RWPE1 (cell line): Measurements from ENCODE around the gene ACO2.
"Not testable (repeated sequence)": the region's sequence is repeated elsewhere in the genome, so short reads cannot be mapped to it uniquely, and the experiment has no call there.

Source experiments
- CTCF ChIA-PET: fragments of 350-600 bp; sonication (Branson Sonifier 250); formaldehyde crosslinking; extraction: SDS; loops from one replicate; lab custom pipeline; 2021; lab: Yijun Ruan, JAX
- POLR2A ChIA-PET: fragments of 400-600 bp; formaldehyde crosslinking; extraction: SDS; loops from one replicate; lab custom pipeline; 2020; ENCODE audit warnings: antibody characterized with exemption; ENCODE audit not compliant: low non-redundant PET; lab: Yijun Ruan, JAX
- DNase-seq: peaks from one replicate; pipeline ENCODE4 v3.0.0; 2012; ENCODE audit warnings: low spot score
- H3K27ac ChIP-seq: fragments of 450-650 bp; 2 replicates; pipeline ENCODE4 v1.5.1; 2017
- CTCF ChIP-seq: fragments of 450-650 bp; conservative IDR thresholded peaks from 2 replicates; pipeline ENCODE4 v1.5.1; 2017; ENCODE audit warnings: low read depth, mild to moderate bottlenecking

The ACO2 gene

DNA sequence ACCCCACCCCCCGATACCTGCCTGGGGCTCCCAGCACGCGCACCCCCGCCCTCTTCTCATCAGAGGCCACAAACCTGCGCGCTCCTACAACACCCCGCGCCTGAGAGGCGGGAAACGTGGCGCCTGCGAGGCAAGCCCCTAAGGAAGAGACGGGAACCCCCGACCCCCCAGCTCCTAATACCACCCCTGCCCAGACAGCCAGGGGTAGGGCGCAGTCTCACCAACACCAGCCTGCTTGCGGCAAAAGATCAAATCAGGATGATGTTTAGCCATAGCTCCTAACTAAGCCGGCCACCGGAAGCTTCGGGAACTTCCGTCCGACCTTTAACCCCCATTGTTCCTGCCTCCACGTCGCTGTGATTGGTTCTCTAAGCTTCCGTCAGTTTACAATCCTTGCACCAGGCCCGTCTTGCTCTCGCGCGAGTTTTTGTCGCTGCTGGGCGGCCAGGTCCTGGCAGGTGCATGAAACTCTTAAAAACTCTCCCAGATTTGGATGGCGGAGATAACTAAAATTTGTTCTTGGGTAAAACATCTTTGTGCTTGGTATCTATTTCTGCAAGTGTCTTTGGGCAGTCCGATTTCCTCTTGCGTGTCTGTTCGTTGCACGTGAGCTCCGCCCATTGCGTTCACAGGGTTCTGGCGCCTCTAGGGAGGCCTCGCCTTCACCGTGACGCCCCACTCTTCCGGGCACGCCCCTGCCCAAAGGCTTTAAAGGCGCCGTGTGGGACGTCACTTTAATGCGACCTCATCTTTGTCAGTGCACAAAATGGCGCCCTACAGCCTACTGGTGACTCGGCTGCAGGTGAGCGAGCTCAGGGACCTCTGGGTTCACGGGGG, at the start of gene ACO2, which contains the start of gene PHF5A:
ACO2 (plus strand) TSS at position 737 of the 837 bp plus-strand sequence; CDS start at position 767, 30 bp downstream.
PHF5A (minus strand) TSS at position 312 of the 837 bp plus-strand sequence; CDS start at position 273, 39 bp downstream.
- ChIA-PET CTCF (interaction anchor here (0.5 to 0.8 kb wide), 2 partner anchors 19 to 101 kb away, joined by 3 read pairs; no protein-coding TSS in a partner anchor), POLR2A (interaction anchor here (0.6 to 1.3 kb wide), 5 partner anchors 15 to 24 kb away, joined by 3 to 5 read pairs (median 3); partner anchors contain the start of gene TOB2)
- DNase-seq: peak; percentile 94
- peak within 1 kb of the TSS; percentile 89 for H3K27ac ChIP-seq
- no peak for TF ChIP-seq CTCF

DNA sequence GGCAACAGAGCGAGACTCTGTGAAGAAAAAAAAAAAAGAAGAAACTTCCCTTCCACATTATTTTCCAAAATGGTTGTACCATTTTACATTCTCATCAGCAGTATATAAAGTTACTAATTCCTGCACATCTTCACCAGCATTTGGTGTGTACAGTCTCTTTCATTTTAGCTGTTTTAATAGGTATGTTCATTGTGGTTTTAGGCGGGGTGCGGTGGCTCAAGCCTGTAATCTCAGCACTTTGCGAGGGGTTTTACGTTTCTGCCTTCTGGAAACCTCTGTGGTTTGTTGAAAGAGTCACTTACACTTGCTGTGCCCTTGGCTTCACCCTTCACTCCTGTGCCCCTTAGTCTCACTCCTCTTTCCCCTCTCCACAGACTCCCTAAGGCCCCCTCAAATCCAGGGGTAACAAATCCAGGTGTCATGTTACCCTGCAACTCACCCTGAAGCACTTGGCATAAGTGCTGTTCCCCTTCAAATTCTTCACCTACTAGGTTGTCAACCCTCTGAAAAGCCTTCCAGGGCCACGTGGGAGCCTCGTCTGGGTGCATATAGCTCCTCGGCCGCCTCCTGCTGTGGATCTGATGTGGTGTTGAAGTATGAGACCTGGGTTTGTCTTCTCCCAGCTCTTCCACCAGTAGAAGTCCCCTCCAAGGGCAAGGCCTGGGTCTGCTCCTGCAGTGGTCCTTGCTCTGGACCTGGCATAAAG, 43.1 kb upstream of the ACO2 start:
- no peak for DNase-seq
- H3K27ac ChIP-seq: peak overlapping the region; percentile 17; the same call in 1 of the 2 replicates
- no peak for TF ChIP-seq CTCF
- POLR2A ChIA-PET: no interaction called here
- CTCF ChIA-PET: interaction anchor here (0.7 kb wide), 1 partner anchor 92 kb away, joined by 5 read pairs; no protein-coding TSS in a partner anchor

DNA sequence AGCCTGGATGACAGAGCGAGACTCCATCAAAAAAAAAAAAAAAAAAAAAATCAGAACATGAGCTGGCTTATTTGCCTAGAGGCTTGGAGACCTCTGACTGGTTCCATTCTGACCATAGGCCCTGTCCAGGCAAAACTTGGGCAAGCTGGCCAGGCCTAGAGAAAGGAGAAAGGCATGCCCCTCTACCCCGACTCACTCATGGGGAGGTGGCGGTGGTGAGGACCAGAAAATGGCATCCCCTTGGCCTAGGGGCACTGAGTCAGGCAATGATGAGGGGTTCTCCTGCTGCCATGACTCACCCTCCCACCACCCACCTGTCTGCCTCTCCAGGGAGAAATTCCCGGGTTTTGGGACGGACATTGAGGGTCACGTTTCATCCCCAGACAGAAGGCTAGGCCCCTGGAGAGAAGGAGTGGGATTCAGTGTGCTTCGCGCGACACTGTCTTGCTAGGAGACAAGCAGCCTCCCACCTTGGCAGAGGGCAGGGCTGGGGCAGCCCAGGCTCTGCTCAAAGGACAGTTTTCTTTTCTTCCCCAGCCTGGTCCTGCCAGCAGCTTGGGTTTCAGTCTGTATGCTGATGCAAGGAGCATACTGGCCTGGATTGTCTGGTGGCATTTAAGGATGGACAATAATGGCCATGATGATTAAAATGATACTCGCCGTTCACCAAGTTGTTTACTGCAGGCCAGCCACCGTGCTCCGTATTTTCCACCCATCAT, 39.5 kb upstream of the ACO2 start:
- DNase-seq: no peak
- no peak for TF ChIP-seq CTCF
- POLR2A ChIA-PET: no interaction called here
- H3K27ac ChIP-seq: peak overlapping the region; percentile 44; the same call in 1 of the 2 replicates
- CTCF ChIA-PET: interaction anchor here (1.5 kb wide), 1 partner anchor 25 kb away, joined by 5 read pairs; no protein-coding TSS in a partner anchor

DNA sequence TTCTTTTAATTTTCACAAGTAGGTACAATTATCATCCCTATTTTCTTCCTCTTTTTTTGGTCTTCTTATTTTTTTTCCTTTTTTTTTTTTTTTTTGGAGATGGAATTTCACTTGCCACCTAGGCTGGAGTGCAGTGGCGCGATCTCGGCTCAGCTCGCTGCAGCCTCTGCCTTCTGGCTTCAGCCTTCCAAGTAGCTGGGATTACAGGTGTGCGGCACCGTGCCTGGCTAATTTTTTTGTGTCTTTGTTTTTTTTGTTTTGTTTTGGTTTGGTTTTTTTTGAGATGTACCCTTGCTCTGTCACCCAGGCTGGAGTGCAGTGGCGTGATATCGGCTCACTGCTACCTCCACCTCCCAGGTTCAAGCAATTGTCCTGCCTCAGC, 39.0 kb upstream of the ACO2 start:
- CTCF ChIA-PET: no interaction called here

DNA sequence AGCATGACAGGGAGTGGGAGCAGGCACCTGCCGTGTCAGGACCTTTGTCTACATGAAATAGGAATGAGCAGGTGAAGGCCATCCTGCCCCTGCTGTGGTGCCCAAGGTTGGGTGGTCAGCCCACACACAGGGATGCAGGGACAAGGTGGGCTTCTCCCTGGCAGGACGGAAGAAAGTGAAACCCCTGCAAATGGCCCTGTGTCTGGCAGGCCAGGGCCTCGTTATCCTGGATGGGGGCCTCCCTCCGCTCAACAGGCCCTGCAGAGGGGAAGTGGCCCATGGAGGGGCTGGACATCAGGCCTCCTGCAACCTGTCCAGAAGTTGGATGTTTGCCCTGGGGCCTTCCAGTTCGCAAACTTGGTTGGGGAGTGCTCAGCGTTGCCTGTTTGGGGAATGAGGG, 37.3 kb upstream of the ACO2 start:
- CTCF ChIA-PET: interaction anchor here (0.6 kb wide), 1 partner anchor 43 kb away, joined by 10 read pairs; no protein-coding TSS in a partner anchor
- no peak for TF ChIP-seq CTCF
- H3K27ac ChIP-seq: no peak overlapping the region
- POLR2A ChIA-PET: no interaction called here
- DNase-seq: no peak

More for the DNA sequence above, 39.0 kb upstream of the ACO2 start:
- peak overlapping the region; percentile 44; the same call in 1 of the 2 replicates for H3K27ac ChIP-seq
- no peak for TF ChIP-seq CTCF
- no peak for DNase-seq
- POLR2A ChIA-PET: no interaction called here

DNA sequence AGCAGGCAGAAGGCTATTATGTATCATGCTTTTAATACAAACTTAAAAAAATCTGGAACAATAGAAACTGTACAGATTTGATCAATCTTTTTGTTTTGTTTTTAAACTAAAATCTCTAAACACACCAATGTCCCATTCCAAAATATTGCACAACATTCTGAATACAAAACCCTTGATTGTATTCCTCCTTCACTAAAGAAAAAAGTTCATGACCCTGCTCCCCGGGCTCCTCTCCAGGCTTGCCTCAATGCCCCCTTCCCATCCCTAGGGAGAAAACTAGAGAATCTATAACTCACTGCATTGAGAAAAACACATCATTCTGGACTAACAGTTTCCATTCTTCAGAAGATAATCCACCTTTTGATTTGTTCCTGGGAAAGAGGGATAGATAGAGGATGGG, 35.4 kb upstream of the ACO2 start:
- H3K27ac ChIP-seq, CTCF ChIA-PET, POLR2A ChIA-PET, DNase-seq: not testable (repeated sequence)

GRCh38 chr22:41434361-41435003, 34.4 kb upstream of the ACO2 start:
- peak overlapping the region; percentile 34 for H3K27ac ChIP-seq
- POLR2A ChIA-PET, CTCF ChIA-PET, DNase-seq: not testable (repeated sequence)
